Ascending aorta (tissue), 2 donors: ENCODE measurements around the gene COLQ. TPM values are rescaled to one million over a fixed set of nuclear protein-coding genes. Genes with fewer than 3 reads are reported as not detected.

ENCODE experiments used
- DNase-seq, 2 donors: peaks; one replicate each; pipeline ENCODE4 v3.0.0-alpha.2; 2019; ENCODE audit warnings: low spot score in 2 of 2
- H3K27ac ChIP-seq, 2 donors: fragments of 200-600 bp; sonication (generic); one replicate each; pipeline ENCODE4 v1.5.1; 2016 to 2017; ENCODE audit warnings: mild to moderate bottlenecking in 1 of 2
- H3K27me3 ChIP-seq: fragments of 200-600 bp; sonication (generic); one replicate; pipeline ENCODE4 v1.5.1; 2017
- H3K36me3 ChIP-seq, 2 donors: fragments of 200-600 bp; sonication (generic); one replicate each; pipeline ENCODE4 v1.5.1; 2016
- H3K4me1 ChIP-seq, 2 donors: fragments of 200-600 bp; sonication (generic); one replicate each; pipeline ENCODE4 v1.5.1; 2016 to 2017; ENCODE audit warnings: mild to moderate bottlenecking in 1 of 2
- H3K4me3 ChIP-seq, 2 donors: fragments of 200-600 bp; sonication (generic); one replicate each; pipeline ENCODE4 v1.5.1; 2016 to 2017; ENCODE audit warnings: mild to moderate bottlenecking in 1 of 2
- H3K9me3 ChIP-seq, 2 donors: fragments of 200-600 bp; sonication (generic); one replicate each; pipeline ENCODE4 v1.5.1; 2016
- intact Hi-C: fragments of 100-400 bp; cut with DNase I; formaldehyde crosslinking; loops from one replicate; pipeline ENCODE4 v1.15.1; 2023
- total RNA-seq: library from RNA; depleted of rRNA; stranded (reverse); fragments of >200 nt; gene quantifications from one replicate; pipeline ENCODE4 v1.1.0, GENCODE V29; 2016
- TF ChIP-seq, protein P1 (sequence below), 3 experiments: fragments of 200-600 bp in 2 of 3; fragments of 450-650 bp in 1 of 3; sonication (generic) in 2 of 3; IDR thresholded peaks; one replicate each; pipeline ENCODE4 v1.5.1; 2016 to 2019; ENCODE audit warnings: antibody characterized with exemption in 3 of 3, mild to moderate bottlenecking in 1 of 3, moderate library complexity in 1 of 3

Gene COLQ
- total RNA-seq, 1 donor from 2014 or later, result 4.6 TPM

DNA sequence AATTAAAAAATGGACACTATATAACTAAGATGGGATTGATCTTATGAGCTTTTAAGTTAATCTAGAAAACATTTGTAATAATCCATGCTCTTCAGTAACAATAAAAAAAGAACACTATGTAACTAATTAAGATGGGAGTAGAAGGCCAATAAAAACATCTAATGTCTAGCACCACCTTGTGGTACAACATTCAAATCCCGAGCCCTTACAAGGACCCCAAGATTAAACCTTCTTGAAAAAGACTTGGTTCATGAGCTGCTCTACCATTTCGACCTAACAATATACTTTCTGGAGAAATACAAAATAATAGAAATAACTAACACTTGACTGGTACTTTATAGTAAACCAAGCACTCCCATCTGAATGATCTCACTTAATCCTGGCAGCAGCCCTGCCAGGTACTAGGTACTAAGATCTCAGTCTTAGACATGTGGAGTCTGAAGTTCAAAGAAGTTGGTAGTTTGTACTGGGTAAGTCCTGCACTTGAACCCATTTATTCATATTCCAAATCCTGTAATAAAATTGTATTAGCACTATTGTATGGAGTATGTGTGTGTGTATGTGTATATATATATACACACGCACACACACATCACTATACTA is 116.0 kb downstream of the COLQ start:
- Histone ChIP-seq H3K27ac (no peak overlapping the region), H3K36me3 (peaks cover 2 to 4% of the 10 kb centered on the region in 2 donors), H3K9me3 (no peaks in the 10 kb centered on the region), H3K4me1 (no peaks in the 10 kb centered on the region), H3K27me3 (no peaks in the 10 kb centered on the region), H3K4me3 (no peak overlapping the region)
- DNase-seq, result no peak
- intact Hi-C loops, result loop anchor here (1.0 kb wide), 1 partner anchor 203 kb away; no protein-coding TSS in a partner anchor
- TF ChIP-seq, protein P1, sequence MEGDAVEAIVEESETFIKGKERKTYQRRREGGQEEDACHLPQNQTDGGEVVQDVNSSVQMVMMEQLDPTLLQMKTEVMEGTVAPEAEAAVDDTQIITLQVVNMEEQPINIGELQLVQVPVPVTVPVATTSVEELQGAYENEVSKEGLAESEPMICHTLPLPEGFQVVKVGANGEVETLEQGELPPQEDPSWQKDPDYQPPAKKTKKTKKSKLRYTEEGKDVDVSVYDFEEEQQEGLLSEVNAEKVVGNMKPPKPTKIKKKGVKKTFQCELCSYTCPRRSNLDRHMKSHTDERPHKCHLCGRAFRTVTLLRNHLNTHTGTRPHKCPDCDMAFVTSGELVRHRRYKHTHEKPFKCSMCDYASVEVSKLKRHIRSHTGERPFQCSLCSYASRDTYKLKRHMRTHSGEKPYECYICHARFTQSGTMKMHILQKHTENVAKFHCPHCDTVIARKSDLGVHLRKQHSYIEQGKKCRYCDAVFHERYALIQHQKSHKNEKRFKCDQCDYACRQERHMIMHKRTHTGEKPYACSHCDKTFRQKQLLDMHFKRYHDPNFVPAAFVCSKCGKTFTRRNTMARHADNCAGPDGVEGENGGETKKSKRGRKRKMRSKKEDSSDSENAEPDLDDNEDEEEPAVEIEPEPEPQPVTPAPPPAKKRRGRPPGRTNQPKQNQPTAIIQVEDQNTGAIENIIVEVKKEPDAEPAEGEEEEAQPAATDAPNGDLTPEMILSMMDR (IDR thresholded peaks at IDR 0.05), result peak; percentile 28 to 55 (median 30)

DNA sequence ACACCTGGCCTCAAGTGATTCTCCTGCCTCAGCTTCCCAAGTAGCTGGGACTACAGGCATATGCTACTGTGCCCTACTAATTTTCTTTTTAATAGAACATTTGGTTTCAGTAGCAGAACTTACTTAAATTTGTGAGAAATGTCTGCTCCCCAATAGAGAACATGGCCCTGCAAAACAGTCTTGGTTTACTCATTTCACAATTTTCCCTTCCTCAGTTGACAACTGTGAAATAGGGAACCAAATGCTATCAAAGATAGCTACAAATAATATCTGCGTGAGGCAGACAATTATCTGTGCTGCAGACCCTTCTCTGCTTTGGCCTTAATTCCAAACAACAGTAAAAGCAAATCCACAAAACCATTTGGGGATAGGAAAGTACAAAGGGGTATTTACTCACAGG is 116.7 kb downstream of the COLQ start:
- no peaks in the 10 kb centered on the region for H3K36me3 ChIP-seq
- no peaks in the 10 kb centered on the region for H3K9me3 ChIP-seq
- intact Hi-C loops, result loop anchor here (1.0 kb wide), 1 partner anchor 202 kb away; no protein-coding TSS in a partner anchor
- no peak for DNase-seq
- H3K4me1 ChIP-seq, result no peaks in the 10 kb centered on the region
- no peak overlapping the region for H3K27ac ChIP-seq
- TF ChIP-seq, protein P1 (IDR thresholded peaks at IDR 0.05), result no peak
- H3K27me3 ChIP-seq, result no peaks in the 10 kb centered on the region
- no peak overlapping the region for H3K4me3 ChIP-seq

DNA sequence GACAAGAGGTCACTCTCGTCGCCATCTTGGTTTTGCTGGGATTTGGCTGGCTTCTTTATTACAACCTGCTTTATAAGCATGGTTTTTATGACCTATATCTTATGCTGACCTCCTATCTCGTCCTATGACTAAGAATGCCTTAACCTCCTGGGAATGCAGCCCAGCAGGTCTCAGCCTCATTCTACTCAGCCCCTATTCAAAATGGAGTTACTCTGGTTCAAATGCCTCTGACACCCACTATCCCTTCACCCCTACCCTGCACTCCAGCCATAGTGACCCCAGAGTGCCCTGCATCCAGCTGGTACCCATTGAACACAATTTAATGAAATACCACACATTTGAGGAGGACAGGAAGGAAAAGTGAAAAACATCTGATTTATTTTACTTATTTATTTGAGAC is 117.5 kb downstream of the COLQ start:
- TF ChIP-seq, protein P1 (IDR thresholded peaks at IDR 0.05), result no peak
- Histone ChIP-seq H3K36me3 (no peaks in the 10 kb centered on the region), H3K4me1 (no peaks in the 10 kb centered on the region), H3K9me3 (no peaks in the 10 kb centered on the region), H3K27ac (no peak overlapping the region), H3K27me3 (no peaks in the 10 kb centered on the region), H3K4me3 (no peak overlapping the region)
- intact Hi-C loops, result no loop called here
- DNase-seq, result no peak

DNA sequence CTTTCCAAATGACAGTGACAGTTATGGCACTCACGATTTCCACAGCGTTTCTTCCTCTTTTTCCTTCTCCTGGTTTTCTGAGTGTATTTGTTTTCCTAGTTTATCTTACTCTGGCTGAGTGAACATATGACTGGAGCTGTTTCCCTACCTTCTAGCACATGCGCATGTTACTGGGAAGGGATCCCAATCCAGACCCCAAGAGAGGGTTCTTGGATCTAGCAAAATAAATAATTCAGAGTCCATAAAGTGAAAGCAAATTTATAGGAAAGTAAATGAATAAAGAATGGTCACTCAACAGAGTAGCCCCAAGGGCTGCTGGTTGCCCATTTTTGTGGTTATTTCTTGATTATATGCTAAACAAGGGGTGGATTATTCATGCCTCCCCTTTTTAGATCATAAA is 118.0 kb downstream of the COLQ start:
- no peak for DNase-seq
- Histone ChIP-seq H3K4me1 (no peaks in the 10 kb centered on the region), H3K9me3 (no peaks in the 10 kb centered on the region), H3K36me3 (no peaks in the 10 kb centered on the region), H3K27ac (no peak overlapping the region), H3K27me3 (no peaks in the 10 kb centered on the region), H3K4me3 (no peak overlapping the region)
- TF ChIP-seq, protein P1 (IDR thresholded peaks at IDR 0.05), result no peak
- intact Hi-C loops, result no loop called here

DNA sequence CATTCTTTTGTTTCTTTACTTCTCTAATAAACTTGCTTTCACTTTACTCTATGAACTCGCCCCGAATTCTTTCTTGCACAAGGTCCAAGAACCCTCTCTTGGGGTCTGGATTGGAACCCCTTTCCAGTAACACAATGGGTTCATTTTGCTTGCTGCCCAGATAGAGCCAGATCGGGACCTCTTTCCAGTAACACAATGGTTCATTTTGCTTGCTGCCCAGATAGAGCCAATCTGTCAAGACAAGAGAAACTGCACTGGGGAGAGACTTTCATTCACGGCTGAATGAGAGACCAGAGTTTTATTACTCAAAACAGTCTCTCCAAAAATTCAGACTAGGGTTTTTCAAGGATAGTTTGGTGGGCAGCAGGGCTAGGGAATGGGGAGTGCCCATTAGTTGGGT is 119.6 kb downstream of the COLQ start:
- H3K27me3 ChIP-seq, result no peaks in the 10 kb centered on the region
- intact Hi-C loops, result no loop called here
- TF ChIP-seq, protein P1 (IDR thresholded peaks at IDR 0.05), result no peak
- H3K4me1 ChIP-seq, result no peaks in the 10 kb centered on the region
- no peak overlapping the region for H3K4me3 ChIP-seq
- H3K9me3 ChIP-seq, result no peaks in the 10 kb centered on the region
- H3K36me3 ChIP-seq, result no peaks in the 10 kb centered on the region
- no peak for DNase-seq
- H3K27ac ChIP-seq, result no peak overlapping the region

Other genes starting within 250 kb of the COLQ start
- gene SH3BP5, start 189.1 kb downstream of the COLQ start, total RNA-seq, result 65.9 TPM
- 8.0 TPM for gene METTL6, start 94.2 kb downstream of the COLQ start, total RNA-seq
- gene EAF1, start 94.1 kb downstream of the COLQ start, total RNA-seq, result 5.2 TPM
- 13.8 TPM for gene HACL1, start 79.9 kb upstream of the COLQ start, total RNA-seq
- 11.8 TPM for gene BTD, start 80.0 kb upstream of the COLQ start, total RNA-seq